Measurements from ENCODE around the gene PYY.

GRCh38 chr17:43956222-43956621, 2.5 kb upstream of the PYY start:
- TF ChIP-seq CTCF (IDR thresholded peaks at IDR 0.05) (no peak), POLR2A (IDR thresholded peaks at IDR 0.05) (no peak), POLR2AphosphoS5 (IDR thresholded peaks at IDR 0.05) (no peak)

Measured in suprapubic skin (tissue), 4 donors.